Stomach (tissue), 9 donors: ENCODE results near the gene PJA1. TPM values are rescaled to one million over a fixed set of nuclear protein-coding genes. Genes with fewer than 3 reads are reported as not detected.

ENCODE experiments used
- DNase-seq, 2 donors: peaks; one replicate each; pipeline versions ENCODE4 v3.0.0 to v3.0.0-alpha.2; 2013 to 2019
- H3K27ac ChIP-seq, 5 donors: fragments of 200-600 bp in 4 of 5; sonication (generic) in 4 of 5; one replicate each; pipeline ENCODE4 v1.5.1; 2013 to 2019; ENCODE audit warnings: mild to moderate bottlenecking in 1 of 5, moderate library complexity in 1 of 5
- H3K27me3 ChIP-seq, 3 donors: fragments of 200-600 bp; sonication (generic); one replicate each; pipeline ENCODE4 v1.5.1; 2017 to 2019; ENCODE audit warnings: mixed run types in 1 of 3
- H3K36me3 ChIP-seq, 4 donors: fragments of 200-600 bp; sonication (generic); 1 replicate in 3 of 4; 2 replicates in 1 of 4; pipeline ENCODE4 v1.5.1; 2016 to 2019
- H3K4me1 ChIP-seq, 4 donors: fragments of 200-600 bp; sonication (generic); one replicate each; pipeline ENCODE4 v1.5.1; 2016 to 2019
- H3K4me3 ChIP-seq, 4 donors: fragments of 200-600 bp; sonication (generic) in 3 of 4; one replicate each; pipeline ENCODE4 v1.5.1; 2016 to 2019; ENCODE audit warnings: mild to moderate bottlenecking in 1 of 4
- H3K9me3 ChIP-seq, 4 donors: fragments of 200-600 bp; sonication (generic); one replicate each; pipeline ENCODE4 v1.5.1; 2016 to 2019
- EP300 ChIP-seq: sonication (generic); formaldehyde crosslinking; IDR thresholded peaks from one replicate; pipeline ENCODE4 v1.6.1; 2017; ENCODE audit warnings: antibody characterized with exemption
- POLR2A ChIP-seq, 4 donors: fragments of 450-650 bp; IDR thresholded peaks; one replicate each; pipeline ENCODE4 v1.6.1; 2016; ENCODE audit warnings: antibody characterized with exemption in 4 of 4, control low read depth in 2 of 4, mild to moderate bottlenecking in 1 of 4, moderate library complexity in 1 of 4
- POLR2AphosphoS5 ChIP-seq, 3 donors: sonication (generic); formaldehyde crosslinking; IDR thresholded peaks; one replicate each; pipeline ENCODE4 v1.6.1; 2016; ENCODE audit warnings: antibody characterized with exemption in 3 of 3
- WGBS, 5 donors: extraction: QIAGEN DNeasy Blood & Tissue Kit in 3 of 5; methylation state at CpG; one replicate each; pipeline versions ENCODE4 v1.1.5 to v1.1.7; 2013 to 2018; 5-methylcytosine and 5-hydroxymethylcytosine counted together
- intact Hi-C: fragments of 100-400 bp; cut with DNase I; formaldehyde crosslinking; loops from one replicate; pipeline ENCODE4 v1.15.1; 2023; ENCODE audit warnings: low total_unique reads
- polyA plus RNA-seq, 3 donors: library from polyadenylated mRNA; stranded (reverse); fragments of 200-250 nt; gene quantifications; one replicate each; pipeline ENCODE4 v1.2.3, GENCODE V29; 2013
- total RNA-seq, 5 donors: library from RNA; depleted of rRNA; stranded (reverse); fragments of >200 nt; gene quantifications; one replicate each; pipeline versions ENCODE4 v1.1.0 to v1.2.3, GENCODE V29; 2014 to 2016
- TF ChIP-seq, protein P1 (sequence below), 7 experiments: fragments of 450-650 bp in 4 of 7; fragments of 200-600 bp in 3 of 7; sonication (generic) in 3 of 7; IDR thresholded peaks; one replicate each; pipeline ENCODE4 v1.5.1; 2016 to 2019; ENCODE audit warnings: antibody characterized with exemption in 7 of 7, control low read depth in 2 of 7, mild to moderate bottlenecking in 1 of 7
- donor health status: healthy with polysubstance abuse.
- donor health status: Bipolar disorder and iron deficiency.
- donor health status: healthy.

Gene PJA1
- total and polyA plus RNA-seq, 8 donors: 1.7 to 41.4 (median 12.0) TPM

DNA sequence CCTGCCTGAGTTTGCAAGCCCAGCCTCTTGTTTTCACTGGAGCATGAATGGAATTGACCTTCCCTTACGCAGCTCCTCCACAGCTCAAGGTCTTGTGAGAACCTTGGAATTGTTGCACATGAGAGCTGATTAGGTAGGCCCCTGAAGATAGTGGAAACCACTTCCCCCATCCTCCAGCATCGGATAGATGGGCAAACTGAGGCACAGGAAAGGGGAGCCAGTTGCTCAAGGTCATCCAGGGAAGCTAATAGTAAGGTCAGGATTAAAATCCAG lies 27.2 kb downstream of the PJA1 start:
- no peaks in the 10 kb centered on the region for H3K36me3 ChIP-seq
- TF ChIP-seq EP300: no peak
- no peak for TF ChIP-seq POLR2A (IDR thresholded peaks at IDR 0.05)
- TF ChIP-seq, protein P1, sequence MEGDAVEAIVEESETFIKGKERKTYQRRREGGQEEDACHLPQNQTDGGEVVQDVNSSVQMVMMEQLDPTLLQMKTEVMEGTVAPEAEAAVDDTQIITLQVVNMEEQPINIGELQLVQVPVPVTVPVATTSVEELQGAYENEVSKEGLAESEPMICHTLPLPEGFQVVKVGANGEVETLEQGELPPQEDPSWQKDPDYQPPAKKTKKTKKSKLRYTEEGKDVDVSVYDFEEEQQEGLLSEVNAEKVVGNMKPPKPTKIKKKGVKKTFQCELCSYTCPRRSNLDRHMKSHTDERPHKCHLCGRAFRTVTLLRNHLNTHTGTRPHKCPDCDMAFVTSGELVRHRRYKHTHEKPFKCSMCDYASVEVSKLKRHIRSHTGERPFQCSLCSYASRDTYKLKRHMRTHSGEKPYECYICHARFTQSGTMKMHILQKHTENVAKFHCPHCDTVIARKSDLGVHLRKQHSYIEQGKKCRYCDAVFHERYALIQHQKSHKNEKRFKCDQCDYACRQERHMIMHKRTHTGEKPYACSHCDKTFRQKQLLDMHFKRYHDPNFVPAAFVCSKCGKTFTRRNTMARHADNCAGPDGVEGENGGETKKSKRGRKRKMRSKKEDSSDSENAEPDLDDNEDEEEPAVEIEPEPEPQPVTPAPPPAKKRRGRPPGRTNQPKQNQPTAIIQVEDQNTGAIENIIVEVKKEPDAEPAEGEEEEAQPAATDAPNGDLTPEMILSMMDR (IDR thresholded peaks at IDR 0.05): no peak
- no peak for TF ChIP-seq POLR2AphosphoS5 (IDR thresholded peaks at IDR 0.05)
- H3K27ac ChIP-seq: peak overlapping the region in 2 of 5 donors; percentile 67 to 70
- WGBS, 5 donors: 60 to 87% (median 63%) methylated on average over 1 to 2 of the region's 2 CpGs
- DNase-seq: peak in 1 of 2 donors; percentile 30
- no peaks in the 10 kb centered on the region for H3K9me3 ChIP-seq
- H3K27me3 ChIP-seq: peaks cover 0 to 32% (median 0%) of the 10 kb centered on the region in 3 donors
- intact Hi-C loops: no loop called here
- H3K4me1 ChIP-seq: peaks cover 0 to 17% (median 10%) of the 10 kb centered on the region in 4 donors
- H3K4me3 ChIP-seq: no peak overlapping the region

DNA sequence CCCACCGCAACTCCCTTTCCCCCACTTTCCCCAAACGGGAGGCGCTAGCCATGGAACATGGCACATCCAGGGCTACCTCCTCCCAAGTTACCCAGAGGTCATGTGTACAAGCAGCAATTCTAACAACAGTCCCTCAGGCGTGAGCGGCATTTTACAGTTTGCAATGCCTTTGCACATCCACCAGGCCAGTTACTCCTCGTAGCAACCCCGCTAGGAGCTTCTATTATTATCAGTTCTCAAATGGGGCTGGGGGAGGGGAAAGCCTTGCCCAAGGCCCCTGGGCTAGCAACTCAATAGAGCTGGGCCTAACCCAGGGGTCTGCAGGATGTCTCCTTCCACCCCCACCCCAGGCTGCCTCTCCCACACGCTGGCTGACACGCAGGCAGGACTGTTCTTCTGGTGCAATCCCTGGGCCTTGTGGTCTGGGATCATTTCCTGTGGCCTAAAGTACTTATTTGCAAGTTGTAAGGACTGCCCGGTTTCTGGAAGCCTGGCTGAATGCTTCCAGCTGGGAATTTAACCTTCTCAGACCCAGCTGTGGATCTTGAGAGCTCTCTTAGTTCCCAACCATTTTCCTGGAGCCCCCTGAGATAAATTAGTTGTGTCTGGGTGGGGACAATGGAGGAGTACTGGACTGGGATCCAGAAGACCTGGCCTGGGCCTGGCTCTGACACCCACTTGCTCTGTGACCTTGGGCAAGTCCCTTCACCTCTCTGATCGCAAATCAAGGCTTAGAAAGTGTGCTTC lies 27.7 kb downstream of the PJA1 start:
- H3K4me1 ChIP-seq: peaks cover 0 to 17% (median 10%) of the 10 kb centered on the region in 4 donors
- H3K27me3 ChIP-seq: peaks cover 0 to 37% (median 0%) of the 10 kb centered on the region in 3 donors
- H3K9me3 ChIP-seq: no peaks in the 10 kb centered on the region
- peak overlapping the region; percentile 31 to 71 (median 67) for H3K27ac ChIP-seq
- H3K36me3 ChIP-seq: no peaks in the 10 kb centered on the region
- intact Hi-C loops: no loop called here
- peak in 1 of 2 donors; percentile 71 for DNase-seq
- WGBS, 5 donors: 39 to 62% (median 52%) methylated on average over 7 to 11 of the region's 11 CpGs
- peak overlapping the region in 3 of 4 donors; percentile 20 to 28 (median 25) for H3K4me3 ChIP-seq
- no peak for TF ChIP-seq EP300
- TF ChIP-seq POLR2A (IDR thresholded peaks at IDR 0.05): no peak

DNA sequence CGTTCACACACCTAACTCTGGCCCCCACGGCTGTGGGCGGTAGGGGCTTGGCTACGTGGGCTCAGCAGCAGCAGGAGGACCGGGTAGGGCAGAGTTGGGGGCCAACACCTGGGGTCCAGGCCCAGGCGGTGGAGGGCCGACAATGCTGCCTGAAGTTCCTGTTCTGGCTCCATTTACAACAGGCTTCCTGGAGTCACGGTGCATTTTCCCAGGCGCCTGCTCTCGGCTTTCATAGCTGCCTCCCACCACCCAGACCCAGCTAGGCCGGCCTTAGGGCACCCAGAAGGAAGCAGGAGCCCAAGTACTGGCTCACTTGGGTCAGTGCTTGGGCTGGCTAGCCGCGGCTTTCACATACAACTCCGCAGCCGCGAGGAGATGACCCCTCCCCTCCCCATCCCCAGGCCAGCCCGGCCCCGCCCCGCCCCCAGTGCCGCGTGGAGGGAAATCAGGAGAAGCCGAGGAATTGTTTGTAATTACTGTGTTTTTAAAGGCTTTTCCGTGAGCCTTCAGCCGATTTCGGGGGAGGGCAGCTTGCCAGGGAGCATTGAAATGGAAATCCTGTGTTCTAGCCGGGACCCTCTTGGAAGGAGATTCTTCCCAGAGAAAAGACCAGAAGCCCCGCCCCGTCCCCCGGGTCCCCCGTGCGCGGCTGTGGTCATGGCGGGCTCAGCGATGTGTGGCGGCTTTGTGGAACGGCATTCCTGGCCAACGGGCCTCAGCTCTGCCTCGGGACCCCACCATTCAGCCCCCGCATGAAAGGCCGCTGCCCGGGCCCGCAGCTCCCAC lies 28.5 kb downstream of the PJA1 start:
- DNase-seq: peak in 1 of 2 donors; percentile 71
- Histone ChIP-seq H3K9me3 (no peaks in the 10 kb centered on the region), H3K4me1 (peaks cover 0 to 17% (median 10%) of the 10 kb centered on the region in 4 donors), H3K27ac (peak overlapping the region; percentile 10 to 71 (median 67)), H3K36me3 (no peaks in the 10 kb centered on the region), H3K27me3 (peaks cover 0 to 41% (median 0%) of the 10 kb centered on the region in 3 donors), H3K4me3 (peak overlapping the region; percentile 20 to 31 (median 26))
- 16 to 35% (median 25%) methylated on average over 19 to 42 of the region's 42 CpGs for WGBS, 5 donors
- intact Hi-C loops: no loop called here
- TF ChIP-seq POLR2AphosphoS5 (IDR thresholded peaks at IDR 0.05): no peak
- TF ChIP-seq POLR2A (IDR thresholded peaks at IDR 0.05): no peak
- TF ChIP-seq EP300: no peak
- TF ChIP-seq, protein P1 (IDR thresholded peaks at IDR 0.05): no peak

DNA sequence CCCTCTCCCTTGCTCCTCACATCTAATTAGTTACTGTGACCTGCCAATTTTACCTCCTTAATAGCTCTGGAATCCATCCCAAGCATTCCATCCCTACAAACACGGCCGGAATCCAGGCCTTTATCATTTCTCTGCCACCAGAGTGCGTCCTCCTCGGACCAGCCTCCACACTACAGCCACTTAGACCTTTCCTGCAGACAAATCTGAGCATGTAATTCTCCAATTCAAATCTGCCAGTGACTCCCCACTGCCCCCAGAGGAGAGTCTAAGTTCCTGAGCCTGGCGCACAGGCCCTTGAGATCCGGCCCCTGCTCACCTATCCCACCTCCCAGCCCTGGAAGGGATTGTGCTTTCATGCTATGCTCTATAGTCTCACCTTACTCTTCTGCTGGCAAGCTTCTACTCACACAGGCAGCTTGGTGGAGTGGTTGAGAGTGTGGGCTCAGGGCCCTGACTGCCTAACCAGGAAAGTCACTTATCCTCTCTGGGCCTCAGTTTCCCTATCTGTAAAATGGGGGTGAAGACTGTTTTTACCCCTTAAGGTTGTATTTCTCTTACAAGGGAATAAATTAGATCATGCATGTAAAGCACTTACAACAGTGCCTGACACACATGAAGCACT lies 31.2 kb downstream of the PJA1 start:
- TF ChIP-seq POLR2AphosphoS5 (IDR thresholded peaks at IDR 0.05): no peak
- TF ChIP-seq, protein P1 (IDR thresholded peaks at IDR 0.05): peak in 4 of 7 experiments; percentile 6 to 30 (median 18)
- Histone ChIP-seq H3K27ac (no peak overlapping the region), H3K4me1 (peaks cover 0 to 18% (median 10%) of the 10 kb centered on the region in 4 donors), H3K4me3 (no peak overlapping the region), H3K36me3 (no peaks in the 10 kb centered on the region), H3K27me3 (peaks cover 0 to 56% (median 1%) of the 10 kb centered on the region in 3 donors), H3K9me3 (no peaks in the 10 kb centered on the region)
- DNase-seq: peak in 1 of 2 donors; percentile 75
- intact Hi-C loops: no loop called here
- WGBS, 5 donors: 20 to 42% (median 22%) methylated on average over 2 to 6 of the region's 6 CpGs
